NB4 (cell line): ENCODE results near the gene RFX8.

ENCODE experiments used
- DNase-seq: peaks from one replicate; pipeline ENCODE4 v3.0.0; 2010; ENCODE audit warnings: low read depth
- H3K4me3 ChIP-seq: one replicate; pipeline ENCODE4 v1.5.1; 2011; ENCODE audit warnings: mild to moderate bottlenecking, low read depth, low read length, moderate library complexity
- CTCF ChIP-seq: IDR thresholded peaks from one replicate; pipeline ENCODE4 v1.5.1; 2012; ENCODE audit warnings: low read depth, low read length
- MAX ChIP-seq: IDR thresholded peaks from 2 replicates; pipeline ENCODE4 v1.6.1; 2011; ENCODE audit warnings: low read depth, low read length
- MYC ChIP-seq: IDR thresholded peaks from 2 replicates; pipeline ENCODE4 v1.6.1; 2011; ENCODE audit warnings: low read depth, low read length
- POLR2A ChIP-seq: IDR thresholded peaks from 2 replicates; pipeline ENCODE4 v1.6.1; 2011; ENCODE audit warnings: mild to moderate bottlenecking; ENCODE audit not compliant: insufficient read length; ENCODE audit errors: extremely low read depth

The RFX8 gene

GRCh38 chr2:101374821-101375561 lies 99.9 kb downstream of the RFX8 start:
- TF ChIP-seq POLR2A (no peak), MAX (no peak), CTCF (no peak), MYC (no peak)
- H3K4me3 ChIP-seq = no peak overlapping the region
- peak; percentile 18 for DNase-seq

GRCh38 chr2:101372792-101373191 lies 102.1 kb downstream of the RFX8 start:
- TF ChIP-seq CTCF = no peak
- no peak for TF ChIP-seq MYC
- no peak for TF ChIP-seq MAX
- TF ChIP-seq POLR2A = no peak
- no peak overlapping the region for H3K4me3 ChIP-seq
- no peak for DNase-seq

GRCh38 chr2:101371636-101372035 lies 103.3 kb downstream of the RFX8 start:
- TF ChIP-seq MYC (no peak), POLR2A (no peak), MAX (no peak), CTCF (no peak)
- DNase-seq = no peak
- H3K4me3 ChIP-seq = no peak overlapping the region

DNA sequence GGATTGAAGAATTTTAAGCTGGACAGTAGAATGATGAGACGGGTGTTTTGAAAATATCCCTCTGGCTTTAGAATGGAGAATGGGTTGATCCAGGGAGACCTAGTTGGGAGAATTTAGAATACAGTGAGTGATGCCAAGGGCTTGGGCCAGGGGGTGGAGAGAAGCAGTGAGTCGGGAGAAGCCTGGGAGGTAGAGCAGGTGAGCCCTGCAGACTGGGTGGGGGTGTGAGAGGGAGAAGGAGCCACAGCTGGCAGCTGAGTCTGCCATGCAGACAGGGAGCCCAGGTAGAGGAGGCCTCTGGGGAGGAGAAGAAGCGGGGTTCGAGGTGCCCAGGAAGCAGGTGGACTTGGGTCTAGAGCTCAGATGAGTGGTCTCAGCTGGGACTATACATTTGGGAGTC lies 105.8 kb downstream of the RFX8 start:
- TF ChIP-seq MYC = no peak
- TF ChIP-seq MAX = no peak
- TF ChIP-seq POLR2A = no peak
- no peak for TF ChIP-seq CTCF
- no peak overlapping the region for H3K4me3 ChIP-seq

DNA sequence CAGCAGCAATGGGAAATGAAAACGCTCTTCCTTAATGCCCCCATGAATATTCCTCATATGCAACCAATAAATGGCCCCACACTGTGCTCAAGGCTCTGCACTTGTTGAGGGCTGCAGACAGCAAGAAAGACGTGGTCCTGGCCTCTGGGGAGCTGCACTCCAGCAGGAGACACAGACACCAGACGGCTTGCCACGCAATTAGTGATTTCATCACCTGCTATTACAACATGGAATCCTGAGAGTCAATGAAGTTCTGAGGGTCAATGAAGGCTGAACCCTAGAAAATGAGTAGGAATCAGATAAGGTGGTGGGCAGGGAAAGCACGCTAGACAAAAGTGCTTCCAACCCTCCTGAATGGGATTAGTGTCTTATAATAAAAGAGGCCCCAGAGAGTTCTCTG lies 106.5 kb downstream of the RFX8 start:
- peak; percentile 83 for DNase-seq
- no peak overlapping the region for H3K4me3 ChIP-seq
- TF ChIP-seq POLR2A = no peak
- TF ChIP-seq CTCF = no peak
- no peak for TF ChIP-seq MYC
- no peak for TF ChIP-seq MAX

More for the DNA sequence above, 105.8 kb downstream of the RFX8 start:
- no peak for DNase-seq

GRCh38 chr2:101367508-101367907 lies 107.4 kb downstream of the RFX8 start:
- no peak for TF ChIP-seq MYC
- TF ChIP-seq CTCF = no peak
- no peak for TF ChIP-seq MAX
- no peak for TF ChIP-seq POLR2A
- no peak overlapping the region for H3K4me3 ChIP-seq
- DNase-seq = no peak
